NCI-H2107 treated with DMSO at 0.1 percent for 48 hours (cell line): ENCODE data around the gene DOCK2.
"Not testable (repeated sequence)": the region's sequence is repeated elsewhere in the genome, so short reads cannot be mapped to it uniquely, and the experiment has no call there.

Source experiments
- DNase-seq: peaks from one replicate; lab custom pipeline; 2025; ENCODE audit not compliant: unreplicated experiment; lab: John Stamatoyannopoulos, UW

DOCK2 gene

GRCh38 chr5:169933616-169934015 is 296.5 kb downstream of the DOCK2 start:
- DNase-seq, result no peak

GRCh38 chr5:169934990-169935389 is 297.9 kb downstream of the DOCK2 start:
- no peak for DNase-seq

GRCh38 chr5:169935762-169936161 is 298.7 kb downstream of the DOCK2 start:
- DNase-seq, result no peak

DNA sequence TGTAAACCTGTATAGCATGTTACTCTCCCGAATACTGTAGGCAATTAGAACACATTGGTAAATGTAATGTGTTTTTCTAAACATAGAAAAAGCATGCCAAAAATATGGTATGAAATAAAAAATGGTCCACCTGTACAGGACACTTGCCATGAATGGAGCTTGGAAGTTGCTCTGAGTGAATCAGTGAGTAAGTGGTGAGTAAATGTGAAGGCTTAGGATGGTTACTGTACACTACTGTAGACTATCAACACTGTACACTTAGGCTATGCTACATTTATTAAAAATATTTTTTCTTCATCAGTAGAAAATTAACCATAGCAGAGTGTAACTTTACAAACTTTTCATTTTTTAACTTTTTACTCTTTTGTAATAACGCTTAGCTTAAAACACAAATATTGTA is 301.4 kb downstream of the DOCK2 start:
- no peak for DNase-seq

- DNase-seq, result no peak
These were observed 302.7 kb downstream of the DOCK2 start for GRCh38 chr5:169939731-169940130.

GRCh38 chr5:169941542-169941941 is 304.5 kb downstream of the DOCK2 start:
- DNase-seq, result no peak

DNA sequence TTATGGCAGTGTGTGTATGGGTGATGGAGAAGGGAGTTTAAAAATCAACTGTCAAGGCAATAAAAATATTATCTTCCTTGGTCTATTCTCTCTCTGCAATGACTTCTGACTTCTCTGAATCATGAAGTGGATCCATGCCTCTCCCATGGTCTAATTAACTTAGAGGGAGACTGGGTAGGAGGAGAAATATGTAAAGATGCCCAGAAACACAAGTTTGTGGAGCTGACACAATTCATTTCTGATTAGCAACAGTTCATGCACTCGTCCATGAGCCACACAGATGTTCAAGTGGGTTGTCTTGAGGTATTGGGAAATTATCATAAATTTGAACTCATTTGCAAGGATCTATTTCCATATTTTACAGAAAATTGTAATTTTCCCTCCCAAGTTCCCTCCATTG is 305.1 kb downstream of the DOCK2 start:
- DNase-seq, result no peak

- no peak for DNase-seq
These were observed 306.0 kb downstream of the DOCK2 start for GRCh38 chr5:169943026-169943425.

DNA sequence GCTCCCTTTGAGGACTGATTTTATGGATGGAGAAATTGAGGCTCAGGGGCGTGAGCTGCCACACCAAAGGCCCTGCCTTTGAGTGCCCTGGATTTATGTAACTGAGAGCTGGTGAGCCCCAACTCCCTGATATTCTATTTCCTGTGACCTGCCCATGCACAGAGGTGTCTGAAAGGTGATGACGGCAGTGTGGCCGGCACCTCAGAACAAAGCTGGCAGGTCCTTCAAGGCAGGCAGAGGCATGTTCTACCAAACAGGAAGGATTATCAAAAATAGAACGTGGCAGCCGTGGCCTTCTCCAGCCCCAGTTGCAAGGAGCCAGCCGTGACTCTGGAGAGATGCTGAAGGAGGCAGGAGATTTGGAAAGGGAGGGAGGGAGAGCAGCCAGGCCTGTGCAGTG is 307.0 kb downstream of the DOCK2 start:
- no peak for DNase-seq

DNA sequence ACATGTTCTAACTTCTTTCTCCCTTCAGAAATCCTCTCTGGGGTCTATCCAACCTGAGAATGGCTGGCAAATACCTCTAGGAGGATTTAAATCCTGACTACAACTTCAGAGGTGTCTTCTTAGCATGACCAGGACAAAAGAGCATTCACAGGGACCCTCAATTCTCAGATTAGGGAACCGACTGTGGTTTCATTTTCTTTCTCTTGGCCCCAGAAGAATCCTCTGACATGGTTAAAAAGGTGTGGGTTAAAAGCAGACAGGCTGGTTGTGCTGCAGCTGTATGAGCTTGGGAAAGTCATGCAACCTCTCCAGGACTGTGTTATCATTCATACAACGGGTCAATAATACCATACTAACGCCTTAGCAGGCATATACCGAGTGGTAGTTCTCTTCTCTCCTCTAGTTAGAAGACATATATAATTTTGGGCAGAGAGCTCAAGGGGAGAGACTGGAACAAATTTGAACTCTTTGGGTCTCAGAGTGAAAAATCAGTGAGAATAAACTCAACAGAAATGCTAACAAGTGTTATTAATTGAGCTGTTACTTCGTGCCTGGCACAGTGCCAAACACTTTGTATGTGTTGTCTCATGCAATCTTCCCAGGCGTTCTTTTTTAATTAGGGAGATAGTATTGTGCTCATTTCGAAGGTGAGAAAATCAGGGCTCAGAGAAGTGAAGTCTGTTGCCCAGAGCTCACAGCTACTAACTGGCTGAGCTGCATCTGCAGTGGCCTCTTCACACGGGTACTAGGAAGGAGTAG is 308.0 kb downstream of the DOCK2 start:
- DNase-seq, result no peak

DNA sequence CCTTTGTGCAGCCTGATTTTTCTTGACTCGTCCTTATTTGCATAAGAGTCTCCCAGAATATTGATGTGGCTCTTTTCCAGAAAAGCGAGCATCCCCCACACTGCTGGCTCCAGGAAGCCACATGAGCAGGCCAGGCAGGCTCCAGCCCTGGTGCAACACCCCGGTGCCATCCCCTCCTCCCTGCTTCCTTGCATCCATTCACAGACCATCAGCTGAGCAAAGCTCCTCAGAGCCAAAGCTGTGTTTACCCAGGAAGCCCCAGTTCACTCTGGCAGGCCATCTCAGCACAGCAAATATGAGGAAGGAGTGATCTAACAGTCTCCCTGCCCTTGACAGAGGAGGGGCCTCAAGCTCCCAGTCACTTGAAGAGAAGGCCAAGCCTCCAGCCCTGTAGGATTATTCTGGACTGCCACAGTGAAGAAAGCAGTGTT is 308.8 kb downstream of the DOCK2 start:
- DNase-seq, result no peak

DNA sequence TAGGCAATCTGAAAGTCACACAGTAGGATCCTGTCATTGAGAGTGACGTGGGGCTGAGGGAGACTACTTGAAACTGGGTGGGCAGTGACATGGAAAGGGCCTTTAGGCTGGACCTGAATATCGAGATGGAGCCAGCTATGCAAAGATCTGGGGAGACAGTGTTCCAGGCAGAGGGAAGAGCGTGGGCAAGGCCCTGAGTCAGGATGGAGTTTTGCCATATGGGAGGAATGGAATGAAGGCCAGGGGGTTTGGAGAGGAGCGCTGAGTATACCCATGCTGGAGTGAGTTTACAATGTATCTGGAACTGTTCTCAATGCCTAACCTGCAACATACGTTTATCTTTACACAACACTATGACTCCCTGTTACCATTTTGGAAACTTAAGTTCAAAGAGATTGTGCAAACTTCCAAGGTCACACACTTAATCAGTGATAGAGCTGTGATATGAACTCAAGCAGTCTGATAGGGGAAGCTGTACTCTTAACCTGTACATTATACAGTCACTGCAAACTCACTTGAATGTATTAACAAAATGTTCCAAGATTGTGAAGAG is 309.7 kb downstream of the DOCK2 start:
- no peak for DNase-seq

DNA sequence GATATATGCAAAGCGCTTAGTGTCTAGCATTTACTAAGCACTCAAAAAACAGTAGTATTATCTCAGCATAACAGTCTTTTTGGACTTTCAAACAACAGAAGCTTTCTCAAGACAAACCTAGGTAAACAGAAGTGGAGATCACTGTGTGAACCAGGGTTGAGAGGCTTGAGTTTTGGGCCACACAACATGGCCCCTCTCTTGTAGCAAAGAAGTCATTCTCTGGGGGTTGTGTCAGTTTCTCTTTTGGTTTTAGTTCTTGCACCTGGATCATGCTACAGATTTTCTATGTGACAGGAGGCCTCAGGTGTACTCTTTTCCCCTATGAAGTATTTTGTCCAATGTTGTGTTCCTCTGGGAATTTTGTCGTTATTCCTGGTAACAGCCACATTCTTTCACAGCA is 313.3 kb downstream of the DOCK2 start:
- no peak for DNase-seq

GRCh38 chr5:169953196-169953595 is 316.1 kb downstream of the DOCK2 start:
- not testable (repeated sequence) for DNase-seq

- no peak for DNase-seq
These were observed 317.7 kb downstream of the DOCK2 start for GRCh38 chr5:169954786-169955185.

GRCh38 chr5:169956126-169956525 is 319.1 kb downstream of the DOCK2 start:
- DNase-seq, result no peak

DNA sequence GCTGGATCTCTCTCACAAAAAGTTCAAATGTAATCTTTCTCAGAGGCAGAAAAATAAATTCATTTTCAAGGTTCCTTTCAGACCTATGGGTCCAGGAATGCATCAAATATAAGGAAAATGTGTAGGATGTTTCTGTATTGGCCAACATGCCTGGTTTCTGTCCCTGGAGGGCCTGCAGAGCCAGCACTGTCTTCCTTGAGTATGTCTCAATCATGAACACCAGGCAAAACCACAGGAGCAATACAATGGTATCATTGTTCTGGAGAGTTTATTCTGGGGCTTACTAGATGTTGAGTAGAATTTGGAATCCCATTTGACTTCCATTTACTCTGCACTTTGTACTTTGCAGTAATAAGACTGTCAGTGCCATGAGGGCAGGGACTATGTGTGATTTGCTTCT is 319.7 kb downstream of the DOCK2 start:
- DNase-seq, result no peak

- DNase-seq, result no peak
These were observed 321.2 kb downstream of the DOCK2 start for GRCh38 chr5:169958278-169958677.

- DNase-seq, result no peak
These were observed 323.6 kb downstream of the DOCK2 start for GRCh38 chr5:169960659-169961058.

- DNase-seq, result no peak
These were observed 327.2 kb downstream of the DOCK2 start for GRCh38 chr5:169964246-169964645.

- no peak for DNase-seq
These were observed 333.3 kb downstream of the DOCK2 start for GRCh38 chr5:169970339-169970738.

DNA sequence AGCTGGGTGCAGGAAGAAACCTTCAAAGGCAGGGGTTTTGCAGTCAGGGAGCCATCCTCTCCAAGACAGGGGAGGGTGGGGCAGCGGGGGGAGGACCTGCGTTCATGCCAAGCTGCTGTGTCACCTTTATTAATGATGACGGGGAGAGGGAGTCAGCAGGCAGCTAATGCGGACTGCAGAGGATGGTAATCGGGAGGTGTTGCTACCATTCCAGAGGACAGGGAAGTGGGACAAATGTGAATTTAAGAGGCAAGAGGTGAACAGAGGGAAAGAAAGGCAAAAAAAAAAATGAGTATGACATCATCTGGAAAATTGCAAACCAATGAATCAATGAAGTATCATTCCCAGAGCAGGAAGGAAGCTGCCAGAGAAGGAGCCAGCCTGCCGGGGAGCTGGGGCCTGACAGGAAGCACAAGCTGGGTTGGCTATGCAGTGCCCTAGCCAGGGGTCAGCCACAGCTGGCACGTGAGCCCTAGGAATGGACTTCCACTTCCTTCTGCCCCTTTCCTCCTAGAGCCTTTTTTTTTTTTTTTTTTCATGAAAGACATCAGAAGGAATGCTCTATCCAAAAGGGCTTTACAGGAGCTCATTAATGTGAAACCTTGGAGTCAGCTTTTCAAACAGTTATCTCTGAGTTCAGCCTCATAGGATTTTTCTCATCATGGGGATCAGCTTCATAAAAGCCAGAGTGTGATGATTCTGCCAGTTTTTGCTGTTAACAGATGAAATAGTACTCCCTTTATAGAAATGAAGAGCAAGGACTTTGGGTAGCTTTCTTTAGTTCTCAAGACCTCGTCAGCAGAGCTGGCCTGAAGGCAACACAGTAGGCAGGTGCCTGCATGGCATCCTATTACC is 334.1 kb downstream of the DOCK2 start:
- no peak for DNase-seq
